CD4-positive, CD25-positive, alpha-beta regulatory T cell (primary cell): Measurements from ENCODE around the gene KRTAP7-1. TPM values are rescaled to one million over a fixed set of nuclear protein-coding genes. Genes with fewer than 3 reads are reported as not detected.

ENCODE experiments used
- ATAC-seq, 2 donors: fragments of 150-1000 bp; cut with Tn5 transposase; one replicate each; pipeline ENCODE4 v1.10.0; 2021; ENCODE audit warnings: low read depth in 2 of 2, moderate number of reproducible peaks in 2 of 2, moderate library complexity in 1 of 2
- DNase-seq, 3 donors: peaks; one replicate each; pipeline versions ENCODE4 v3.0.0 to v3.0.0-alpha.2; 2012 to 2022; ENCODE audit warnings: mixed read lengths in 1 of 3
- H3K27ac ChIP-seq: one replicate; pipeline ENCODE4 v1.7.0; 2013; ENCODE audit warnings: mild to moderate bottlenecking, low read length; ENCODE audit not compliant: insufficient read depth, poor library complexity, severe bottlenecking
- H3K27me3 ChIP-seq: one replicate; pipeline ENCODE4 v1.7.0; 2013; ENCODE audit warnings: low read length; ENCODE audit not compliant: control insufficient read depth, insufficient read depth
- H3K36me3 ChIP-seq: one replicate; pipeline ENCODE4 v1.7.0; 2013; ENCODE audit warnings: mild to moderate bottlenecking, low read length, moderate library complexity; ENCODE audit not compliant: control insufficient read depth, insufficient read depth
- H3K4me1 ChIP-seq: 2 replicates; pipeline ENCODE4 v1.7.0; 2013; ENCODE audit warnings: mild to moderate bottlenecking, low read length; ENCODE audit not compliant: insufficient read depth, control insufficient read depth, poor library complexity, severe bottlenecking
- H3K4me3 ChIP-seq: one replicate; pipeline ENCODE4 v1.7.0; 2013; ENCODE audit warnings: low read depth, mild to moderate bottlenecking, low read length, moderate library complexity
- H3K9me3 ChIP-seq, 2 experiments: 1 replicate in 1 of 2; 2 replicates in 1 of 2; pipeline ENCODE4 v1.7.0; 2013; ENCODE audit warnings: low read length in 2 of 2, mild to moderate bottlenecking in 1 of 2, moderate library complexity in 1 of 2; ENCODE audit not compliant: control insufficient read depth in 2 of 2
- H3K27ac Mint-ChIP-seq, 3 donors: one replicate each; pipeline ENCODE4 v1.8.0; 2020 to 2022; ENCODE audit warnings: mild to moderate bottlenecking in 3 of 3, mixed read lengths in 3 of 3, moderate library complexity in 2 of 3
- H3K27me3 Mint-ChIP-seq: one replicate; pipeline ENCODE4 v1.8.0; 2022; ENCODE audit warnings: mild to moderate bottlenecking, mixed read lengths
- H3K36me3 Mint-ChIP-seq: one replicate; pipeline ENCODE4 v1.8.0; 2020; ENCODE audit warnings: mixed read lengths
- H3K4me1 Mint-ChIP-seq, 4 donors: one replicate each; pipeline ENCODE4 v1.8.0; 2020 to 2022; ENCODE audit warnings: mixed read lengths in 4 of 4, mild to moderate bottlenecking in 1 of 4
- H3K4me3 Mint-ChIP-seq, 4 donors: one replicate each; pipeline ENCODE4 v1.8.0; 2020 to 2022; ENCODE audit warnings: mild to moderate bottlenecking in 4 of 4, mixed read lengths in 4 of 4, moderate library complexity in 3 of 4
- H3K9me3 Mint-ChIP-seq, 7 donors: one replicate each; pipeline ENCODE4 v1.8.0; 2020 to 2022; ENCODE audit warnings: mixed read lengths in 7 of 7, mild to moderate bottlenecking in 3 of 7, moderate library complexity in 2 of 7
- polyA plus RNA-seq, 4 donors: library from polyadenylated mRNA; unstranded; fragments of 300-500 nt; fragmentation: Illumina TruSeq; gene quantifications; one replicate each; pipeline ENCODE4 v1.2.3, GENCODE V29; 2021
- total RNA-seq: library from RNA; stranded (reverse); gene quantifications from one replicate; pipeline ENCODE4 v1.2.3, GENCODE V29; 2022

KRTAP7-1 gene
- total and polyA plus RNA-seq, 5 donors from 2014 or later, result not detected

DNA sequence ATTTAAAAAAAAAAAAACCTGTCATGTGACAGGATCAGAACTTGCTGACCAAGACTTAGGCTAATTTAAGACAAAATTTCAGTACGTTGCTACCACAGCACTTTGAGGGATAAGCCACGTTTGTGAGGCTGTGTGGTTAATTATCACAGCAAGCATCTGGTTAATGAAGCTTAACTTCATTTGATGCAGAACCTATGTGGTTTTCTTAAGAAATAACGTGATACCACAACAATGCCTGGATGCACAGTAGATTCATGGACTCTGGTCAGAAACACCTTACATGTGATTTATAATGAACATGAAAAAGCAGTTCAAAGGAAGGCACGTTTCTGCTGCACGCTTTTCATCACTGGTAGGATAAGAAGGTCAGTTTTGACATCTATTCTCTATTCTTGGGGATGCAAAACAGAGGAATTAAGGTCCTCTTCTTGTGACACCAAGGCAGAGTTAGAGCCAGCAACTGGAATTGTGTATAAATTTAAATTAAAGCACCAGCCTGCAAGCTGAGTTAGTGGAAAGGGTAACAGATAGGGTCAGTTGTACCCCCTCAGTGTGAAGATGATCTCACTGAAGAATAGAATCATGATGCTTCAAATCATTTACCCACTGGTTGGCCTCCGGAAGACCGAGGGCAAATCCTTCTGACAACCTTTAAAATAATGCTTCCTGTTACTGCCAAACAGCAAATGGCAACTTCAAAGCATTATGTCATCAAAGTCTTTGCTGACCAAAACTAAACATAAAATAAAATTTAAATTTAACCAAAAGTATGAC, 10.5 kb downstream of the KRTAP7-1 start:
- Mint-ChIP-seq H3K9me3 (peaks cover 0 to 2% (median 0%) of the 10 kb centered on the region in 7 donors), H3K36me3 (no peaks in the 10 kb centered on the region), H3K4me3 (no peak overlapping the region), H3K4me1 (peaks cover 0 to 3% (median 0%) of the 10 kb centered on the region in 4 donors), H3K27me3 (peaks cover 10% of the 10 kb centered on the region), H3K27ac (no peak overlapping the region)
- no peak overlapping the region for H3K27ac ChIP-seq
- ATAC-seq, result no peak
- peaks cover 3% of the 10 kb centered on the region for H3K27me3 ChIP-seq
- no peak overlapping the region for H3K4me3 ChIP-seq
- no peaks in the 10 kb centered on the region for H3K9me3 ChIP-seq
- H3K36me3 ChIP-seq, result no peaks in the 10 kb centered on the region
- H3K4me1 ChIP-seq, result no peaks in the 10 kb centered on the region
- DNase-seq, result no peak

DNA sequence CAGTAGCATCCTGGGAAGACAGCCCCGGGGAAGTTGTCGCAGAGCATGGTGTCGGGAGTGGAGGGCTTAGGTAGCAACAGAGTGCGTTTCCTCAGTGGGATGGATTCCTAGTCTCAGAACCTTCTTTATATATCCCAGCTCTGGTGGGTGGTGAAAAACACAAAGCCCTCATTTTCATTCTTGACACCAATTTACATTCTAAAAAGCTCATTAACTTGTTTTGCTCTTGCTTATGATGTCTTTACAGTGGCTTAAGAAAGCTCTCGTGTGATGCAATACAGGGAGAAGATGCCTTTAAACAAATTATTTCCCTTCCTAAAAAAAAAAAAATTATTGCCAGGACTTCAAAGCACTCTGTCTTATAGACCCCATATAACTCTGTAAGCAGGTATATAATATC, 16.4 kb downstream of the KRTAP7-1 start, which contains the start of gene KRTAP8-1:
Gene KRTAP8-1, minus strand, starts transcription at position 101 of the 400 bp plus-strand sequence. Its CDS starts 54 bp downstream, at position 47.
- peaks cover 0 to under 1% (median 0%) of the 10 kb centered on the region in 4 donors for H3K4me1 Mint-ChIP-seq
- H3K27me3 ChIP-seq, result no peaks in the 10 kb centered on the region
- H3K36me3 Mint-ChIP-seq, result no peaks in the 10 kb centered on the region
- DNase-seq (no peak), ATAC-seq (no peak)
- peaks cover 4% of the 10 kb centered on the region for H3K27me3 Mint-ChIP-seq
- H3K27ac Mint-ChIP-seq, result no peak within 1 kb of the TSS
- no peaks in the 10 kb centered on the region for H3K9me3 ChIP-seq
- H3K36me3 ChIP-seq, result no peaks in the 10 kb centered on the region
- H3K4me3 Mint-ChIP-seq, result no peak within 1 kb of the TSS
- no peak within 1 kb of the TSS for H3K27ac ChIP-seq
- H3K4me1 ChIP-seq, result no peaks in the 10 kb centered on the region
- no peaks in the 10 kb centered on the region for H3K9me3 Mint-ChIP-seq
- no peak within 1 kb of the TSS for H3K4me3 ChIP-seq

GRCh38 chr21:30800605-30801004, 29.0 kb downstream of the KRTAP7-1 start:
- no peaks in the 10 kb centered on the region for H3K36me3 ChIP-seq

DNA sequence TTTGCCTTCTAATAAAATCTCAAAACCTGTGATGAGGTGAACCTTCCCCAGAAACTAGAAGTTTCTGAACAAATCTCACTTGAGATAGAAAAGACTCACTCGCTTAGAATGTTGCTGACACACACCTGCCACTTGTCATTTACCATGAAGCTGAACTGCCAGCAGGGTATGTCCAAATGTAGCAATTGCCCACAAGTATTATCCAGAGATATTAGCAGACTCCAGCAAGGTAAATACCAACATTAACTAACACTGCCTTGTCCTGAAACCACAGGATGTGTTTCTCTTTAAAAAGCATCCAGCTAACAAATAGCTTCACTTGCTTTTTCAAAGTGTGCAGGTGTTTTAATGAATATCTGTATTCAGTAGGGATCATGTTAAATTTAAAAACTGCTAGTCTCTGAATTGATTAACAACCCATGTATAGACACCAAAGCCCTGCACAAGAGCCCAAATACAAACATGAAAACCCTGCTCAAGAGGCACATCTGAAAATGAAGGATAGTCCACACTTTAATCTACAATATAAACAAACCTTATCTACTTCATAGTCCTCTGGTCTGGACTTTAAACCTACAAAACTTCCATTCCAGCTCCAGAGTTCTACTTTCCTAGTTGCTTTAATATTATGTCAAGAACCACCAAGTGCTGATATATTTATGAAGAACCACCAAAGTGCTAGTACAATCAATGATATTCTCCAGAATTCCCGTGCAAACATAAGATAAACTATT, 35.8 kb downstream of the KRTAP7-1 start:
- no peaks in the 10 kb centered on the region for H3K4me1 ChIP-seq
- Mint-ChIP-seq H3K9me3 (peaks cover 0 to 2% (median 0%) of the 10 kb centered on the region in 7 donors), H3K4me1 (no peaks in the 10 kb centered on the region), H3K27ac (no peak overlapping the region), H3K27me3 (peaks cover 4% of the 10 kb centered on the region), H3K36me3 (no peaks in the 10 kb centered on the region), H3K4me3 (no peak overlapping the region)
- DNase-seq (no peak), ATAC-seq (no peak)
- H3K36me3 ChIP-seq, result no peaks in the 10 kb centered on the region
- H3K9me3 ChIP-seq, result no peaks in the 10 kb centered on the region
- H3K27me3 ChIP-seq, result no peaks in the 10 kb centered on the region
- no peak overlapping the region for H3K4me3 ChIP-seq
- no peak overlapping the region for H3K27ac ChIP-seq

More at GRCh38 chr21:30800605-30801004, 29.0 kb downstream of the KRTAP7-1 start:
- Histone ChIP-seq H3K27me3 (no peaks in the 10 kb centered on the region), H3K27ac (no peak overlapping the region), H3K4me1 (no peaks in the 10 kb centered on the region), H3K4me3 (no peak overlapping the region), H3K9me3 (no peaks in the 10 kb centered on the region)
- H3K9me3 Mint-ChIP-seq, result peaks cover 0 to 4% (median 0%) of the 10 kb centered on the region in 7 donors
- H3K4me1 Mint-ChIP-seq, result no peaks in the 10 kb centered on the region
- H3K27ac Mint-ChIP-seq, result peak overlapping the region in 1 of 3 donors; percentile 20
- no peak overlapping the region for H3K4me3 Mint-ChIP-seq
- ATAC-seq (no peak), DNase-seq (no peak)
- H3K36me3 Mint-ChIP-seq, result no peaks in the 10 kb centered on the region
- H3K27me3 Mint-ChIP-seq, result peaks cover 14% of the 10 kb centered on the region

- Mint-ChIP-seq H3K27ac (no peak overlapping the region), H3K9me3 (peaks cover 0 to 1% (median 0%) of the 10 kb centered on the region in 7 donors), H3K4me3 (no peak overlapping the region), H3K27me3 (no peaks in the 10 kb centered on the region), H3K36me3 (no peaks in the 10 kb centered on the region), H3K4me1 (no peaks in the 10 kb centered on the region)
- DNase-seq (no peak), ATAC-seq (no peak)
- Histone ChIP-seq H3K27ac (no peak overlapping the region), H3K27me3 (no peaks in the 10 kb centered on the region), H3K4me1 (no peaks in the 10 kb centered on the region), H3K36me3 (no peaks in the 10 kb centered on the region), H3K4me3 (no peak overlapping the region), H3K9me3 (no peaks in the 10 kb centered on the region)
These were observed 50.3 kb downstream of the KRTAP7-1 start for GRCh38 chr21:30779249-30779648.

Other genes starting within 250 kb of the KRTAP7-1 start
- gene KRTAP22-2, start 239.4 kb downstream of the KRTAP7-1 start, total RNA-seq, result not detected
- not detected for gene KRTAP22-2, start 239.4 kb downstream of the KRTAP7-1 start, polyA plus RNA-seq
- not detected for gene KRTAP6-3, start 237.3 kb downstream of the KRTAP7-1 start, total RNA-seq
- gene KRTAP6-3, start 237.3 kb downstream of the KRTAP7-1 start, polyA plus RNA-seq, result not detected
- gene KRTAP6-2, start 230.9 kb downstream of the KRTAP7-1 start, total RNA-seq, result not detected
- gene KRTAP6-2, start 230.9 kb downstream of the KRTAP7-1 start, polyA plus RNA-seq, result not detected
- not detected for gene KRTAP22-1, start 228.7 kb downstream of the KRTAP7-1 start, total RNA-seq
- gene KRTAP22-1, start 228.7 kb downstream of the KRTAP7-1 start, polyA plus RNA-seq, result not detected
- gene KRTAP6-1, start 215.8 kb downstream of the KRTAP7-1 start, total RNA-seq, result not detected
- not detected for gene KRTAP6-1, start 215.8 kb downstream of the KRTAP7-1 start, polyA plus RNA-seq
- not detected for gene KRTAP20-1, start 213.3 kb downstream of the KRTAP7-1 start, total RNA-seq
- gene KRTAP20-1, start 213.3 kb downstream of the KRTAP7-1 start, polyA plus RNA-seq, result not detected
- gene KRTAP20-4, start 209.1 kb downstream of the KRTAP7-1 start, total RNA-seq, result not detected
- not detected for gene KRTAP20-4, start 209.1 kb downstream of the KRTAP7-1 start, polyA plus RNA-seq
- gene KRTAP20-2, start 194.6 kb downstream of the KRTAP7-1 start, total RNA-seq, result not detected
- gene KRTAP20-2, start 194.6 kb downstream of the KRTAP7-1 start, polyA plus RNA-seq, result not detected
- gene KRTAP20-3, start 186.9 kb downstream of the KRTAP7-1 start, total RNA-seq, result not detected
- gene KRTAP20-3, start 186.9 kb downstream of the KRTAP7-1 start, polyA plus RNA-seq, result not detected
- not detected for gene KRTAP21-3, start 111.0 kb downstream of the KRTAP7-1 start, total RNA-seq
- not detected for gene KRTAP21-3, start 111.0 kb downstream of the KRTAP7-1 start, polyA plus RNA-seq
- not detected for gene KRTAP21-2, start 82.5 kb downstream of the KRTAP7-1 start, total RNA-seq
- not detected for gene KRTAP21-2, start 82.5 kb downstream of the KRTAP7-1 start, polyA plus RNA-seq
- not detected for gene KRTAP21-1, start 74.3 kb downstream of the KRTAP7-1 start, total RNA-seq
- not detected for gene KRTAP21-1, start 74.3 kb downstream of the KRTAP7-1 start, polyA plus RNA-seq
- gene KRTAP8-1, start 16.5 kb downstream of the KRTAP7-1 start, total RNA-seq, result not detected
- gene KRTAP8-1, start 16.5 kb downstream of the KRTAP7-1 start, polyA plus RNA-seq, result not detected
- gene KRTAP11-1, start 51.8 kb upstream of the KRTAP7-1 start, total RNA-seq, result not detected
- gene KRTAP11-1, start 51.8 kb upstream of the KRTAP7-1 start, polyA plus RNA-seq, result not detected
- gene KRTAP19-8, start 208.7 kb upstream of the KRTAP7-1 start, total RNA-seq, result not detected
- gene KRTAP19-8, start 208.7 kb upstream of the KRTAP7-1 start, polyA plus RNA-seq, result not detected